ENCODE measurements around the gene TANC1. TPM values are rescaled to one million over a fixed set of nuclear protein-coding genes. Genes with fewer than 3 reads are reported as not detected.

TANC1 gene
- total RNA-seq, 1 donor from 2014 or later, result 0.47 TPM

GRCh38 chr2:159213296-159213695, 244.9 kb downstream of the TANC1 start:
- intact Hi-C loops (cut with micrococcal nuclease), result no loop called here
- Mint-ChIP-seq H3K27me3 (ENCODE audit: insufficient read depth) (peaks cover 6% of the 10 kb centered on the region), H3K27ac (no peak overlapping the region), H3K4me3 (no peak overlapping the region), H3K36me3 (ENCODE audit: low read depth) (no peaks in the 10 kb centered on the region), H3K4me1 (ENCODE audit: low read depth) (peaks cover 10% of the 10 kb centered on the region), H3K9me3 (no peaks in the 10 kb centered on the region)
- no peak for DNase-seq (ENCODE audit: low spot score)

- no peak for DNase-seq (ENCODE audit: low spot score)
- intact Hi-C loops (cut with micrococcal nuclease), result no loop called here
- Mint-ChIP-seq H3K4me3 (no peak overlapping the region), H3K27ac (no peak overlapping the region), H3K36me3 (ENCODE audit: low read depth) (no peaks in the 10 kb centered on the region), H3K9me3 (no peaks in the 10 kb centered on the region), H3K4me1 (ENCODE audit: low read depth) (peaks cover 9% of the 10 kb centered on the region), H3K27me3 (ENCODE audit: insufficient read depth) (peaks cover 6% of the 10 kb centered on the region)
Observed at GRCh38 chr2:159214325-159214865, 246.0 kb downstream of the TANC1 start.

- Mint-ChIP-seq H3K4me3 (no peak overlapping the region), H3K27ac (no peak overlapping the region), H3K36me3 (ENCODE audit: low read depth) (no peaks in the 10 kb centered on the region), H3K4me1 (ENCODE audit: low read depth) (peaks cover 2% of the 10 kb centered on the region), H3K9me3 (no peaks in the 10 kb centered on the region), H3K27me3 (ENCODE audit: insufficient read depth) (peaks cover 6% of the 10 kb centered on the region)
- no peak for DNase-seq (ENCODE audit: low spot score)
- intact Hi-C loops (cut with micrococcal nuclease), result no loop called here
Observed at GRCh38 chr2:159215116-159215515, 246.7 kb downstream of the TANC1 start.

- no peak for DNase-seq (ENCODE audit: low spot score)
- H3K36me3 Mint-ChIP-seq (ENCODE audit: low read depth), result no peaks in the 10 kb centered on the region
- intact Hi-C loops (cut with micrococcal nuclease), result no loop called here
- no peak overlapping the region for H3K4me3 Mint-ChIP-seq
- no peaks in the 10 kb centered on the region for H3K9me3 Mint-ChIP-seq
- no peaks in the 10 kb centered on the region for H3K4me1 Mint-ChIP-seq (ENCODE audit: low read depth)
- no peaks in the 10 kb centered on the region for H3K27me3 Mint-ChIP-seq (ENCODE audit: insufficient read depth)
- H3K27ac Mint-ChIP-seq, result no peak overlapping the region
Observed at GRCh38 chr2:159217676-159218075, 249.2 kb downstream of the TANC1 start.

GRCh38 chr2:159218389-159218788, 249.9 kb downstream of the TANC1 start:
- intact Hi-C loops (cut with micrococcal nuclease), result no loop called here
- H3K27me3 Mint-ChIP-seq (ENCODE audit: insufficient read depth), result no peaks in the 10 kb centered on the region
- H3K36me3 Mint-ChIP-seq (ENCODE audit: low read depth), result no peaks in the 10 kb centered on the region

GRCh38 chr2:159219394-159219998, 251.1 kb downstream of the TANC1 start:
- Mint-ChIP-seq H3K9me3 (no peaks in the 10 kb centered on the region), H3K27ac (no peak overlapping the region), H3K27me3 (ENCODE audit: insufficient read depth) (no peaks in the 10 kb centered on the region), H3K4me3 (no peak overlapping the region), H3K4me1 (ENCODE audit: low read depth) (no peaks in the 10 kb centered on the region), H3K36me3 (ENCODE audit: low read depth) (no peaks in the 10 kb centered on the region)
- intact Hi-C loops (cut with micrococcal nuclease), result no loop called here
- DNase-seq (ENCODE audit: low spot score), result no peak

More at GRCh38 chr2:159218389-159218788, 249.9 kb downstream of the TANC1 start:
- DNase-seq (ENCODE audit: low spot score), result no peak
- Mint-ChIP-seq H3K4me3 (no peak overlapping the region), H3K27ac (no peak overlapping the region), H3K4me1 (ENCODE audit: low read depth) (no peaks in the 10 kb centered on the region), H3K9me3 (no peaks in the 10 kb centered on the region)

GRCh38 chr2:159224061-159224813, 255.8 kb downstream of the TANC1 start:
- Mint-ChIP-seq H3K27me3 (ENCODE audit: insufficient read depth) (no peaks in the 10 kb centered on the region), H3K9me3 (no peaks in the 10 kb centered on the region), H3K36me3 (ENCODE audit: low read depth) (no peaks in the 10 kb centered on the region), H3K4me3 (no peak overlapping the region), H3K4me1 (ENCODE audit: low read depth) (no peaks in the 10 kb centered on the region), H3K27ac (no peak overlapping the region)
- intact Hi-C loops (cut with micrococcal nuclease), result no loop called here
- no peak for DNase-seq (ENCODE audit: low spot score)

GRCh38 chr2:159225025-159226016, 256.9 kb downstream of the TANC1 start:
- intact Hi-C loops (cut with micrococcal nuclease), result no loop called here
- H3K4me3 Mint-ChIP-seq, result no peak overlapping the region
- no peaks in the 10 kb centered on the region for H3K4me1 Mint-ChIP-seq (ENCODE audit: low read depth)

GRCh38 chr2:159226059-159226461, 257.6 kb downstream of the TANC1 start:
- no peak for DNase-seq (ENCODE audit: low spot score)

More at GRCh38 chr2:159225025-159226016, 256.9 kb downstream of the TANC1 start:
- H3K9me3 Mint-ChIP-seq, result no peaks in the 10 kb centered on the region
- H3K36me3 Mint-ChIP-seq (ENCODE audit: low read depth), result no peaks in the 10 kb centered on the region
- no peak overlapping the region for H3K27ac Mint-ChIP-seq
- H3K27me3 Mint-ChIP-seq (ENCODE audit: insufficient read depth), result no peaks in the 10 kb centered on the region
- no peak for DNase-seq (ENCODE audit: low spot score)

GRCh38 chr2:159226608-159227385, 258.4 kb downstream of the TANC1 start:
- intact Hi-C loops (cut with micrococcal nuclease), result no loop called here
- H3K27me3 Mint-ChIP-seq (ENCODE audit: insufficient read depth), result no peaks in the 10 kb centered on the region
- H3K27ac Mint-ChIP-seq, result no peak overlapping the region
- no peak for DNase-seq (ENCODE audit: low spot score)
- H3K36me3 Mint-ChIP-seq (ENCODE audit: low read depth), result no peaks in the 10 kb centered on the region
- H3K4me3 Mint-ChIP-seq, result no peak overlapping the region
- H3K9me3 Mint-ChIP-seq, result no peaks in the 10 kb centered on the region
- H3K4me1 Mint-ChIP-seq (ENCODE audit: low read depth), result no peaks in the 10 kb centered on the region

More at GRCh38 chr2:159226059-159226461, 257.6 kb downstream of the TANC1 start:
- H3K4me3 Mint-ChIP-seq, result no peak overlapping the region
- no peaks in the 10 kb centered on the region for H3K27me3 Mint-ChIP-seq (ENCODE audit: insufficient read depth)
- no peaks in the 10 kb centered on the region for H3K36me3 Mint-ChIP-seq (ENCODE audit: low read depth)
- no peak overlapping the region for H3K27ac Mint-ChIP-seq
- intact Hi-C loops (cut with micrococcal nuclease), result no loop called here
- H3K9me3 Mint-ChIP-seq, result no peaks in the 10 kb centered on the region
- no peaks in the 10 kb centered on the region for H3K4me1 Mint-ChIP-seq (ENCODE audit: low read depth)

- no peaks in the 10 kb centered on the region for H3K27me3 Mint-ChIP-seq (ENCODE audit: insufficient read depth)
- H3K9me3 Mint-ChIP-seq, result no peaks in the 10 kb centered on the region
- intact Hi-C loops (cut with micrococcal nuclease), result no loop called here
- no peak overlapping the region for H3K27ac Mint-ChIP-seq
- H3K4me3 Mint-ChIP-seq, result no peak overlapping the region
- no peaks in the 10 kb centered on the region for H3K4me1 Mint-ChIP-seq (ENCODE audit: low read depth)
- H3K36me3 Mint-ChIP-seq (ENCODE audit: low read depth), result no peaks in the 10 kb centered on the region
- no peak for DNase-seq (ENCODE audit: low spot score)
Observed at GRCh38 chr2:159227467-159227866, 259.0 kb downstream of the TANC1 start.

GRCh38 chr2:159228081-159228581, 259.7 kb downstream of the TANC1 start:
- Mint-ChIP-seq H3K4me3 (no peak overlapping the region), H3K4me1 (ENCODE audit: low read depth) (no peaks in the 10 kb centered on the region), H3K36me3 (ENCODE audit: low read depth) (no peaks in the 10 kb centered on the region), H3K27me3 (ENCODE audit: insufficient read depth) (no peaks in the 10 kb centered on the region), H3K27ac (no peak overlapping the region), H3K9me3 (no peaks in the 10 kb centered on the region)
- intact Hi-C loops (cut with micrococcal nuclease), result no loop called here
- DNase-seq (ENCODE audit: low spot score), result no peak
